Activated CD8-positive, alpha-beta T cell treated with anti-CD3 and anti-CD28 coated beads, Interleukin-2, amount 10 ng/mL, durations not matched to agents 7 days and 5 days (primary cell): Measurements from ENCODE around the gene HS6ST1. TPM values are rescaled to one million over a fixed set of nuclear protein-coding genes. Genes with fewer than 3 reads are reported as not detected.
"Not testable (repeated sequence)": the region's sequence is repeated elsewhere in the genome, so short reads cannot be mapped to it uniquely, and the experiment has no call there.

Experiments used
- ATAC-seq: fragments of 150-1000 bp; cut with Tn5 transposase; one replicate; pipeline ENCODE4 v1.10.0; 2021; ENCODE audit warnings: moderate library complexity
- CTCF ChIA-PET: fragments of 350-600 bp; sonication (Branson Sonifier 250); formaldehyde crosslinking; loops from one replicate; lab custom pipeline; 2021; ENCODE audit warnings: antibody characterized with exemption; lab: Charles Lee
- POLR2A ChIA-PET: fragments of 350-600 bp; sonication (Branson Sonifier 250); formaldehyde crosslinking; loops from one replicate; lab custom pipeline; 2021; ENCODE audit warnings: antibody characterized with exemption; lab: Charles Lee
- DNase-seq: peaks from one replicate; pipeline ENCODE4 v3.0.0-alpha.2; 2020
- H3K27ac Mint-ChIP-seq: one replicate; pipeline ENCODE4 v1.8.0; 2021; ENCODE audit warnings: mild to moderate bottlenecking, mixed read lengths
- H3K27me3 Mint-ChIP-seq: one replicate; pipeline ENCODE4 v1.8.0; 2021; ENCODE audit warnings: low read depth, mixed read lengths
- H3K36me3 Mint-ChIP-seq: one replicate; pipeline ENCODE4 v1.8.0; 2021; ENCODE audit warnings: low read depth, mixed read lengths
- H3K4me1 Mint-ChIP-seq: one replicate; pipeline ENCODE4 v1.8.0; 2021; ENCODE audit warnings: low read depth, mixed read lengths
- H3K4me3 Mint-ChIP-seq: one replicate; pipeline ENCODE4 v1.8.0; 2021; ENCODE audit warnings: mild to moderate bottlenecking, mixed read lengths
- H3K9me3 Mint-ChIP-seq: one replicate; pipeline ENCODE4 v1.8.0; 2022; ENCODE audit warnings: mixed read lengths; ENCODE audit not compliant: insufficient read depth
- total RNA-seq, 2 experiments: library from RNA; stranded (reverse); gene quantifications; one replicate each; pipeline ENCODE4 v1.2.3, GENCODE V29; 2021

Gene HS6ST1
- total RNA-seq, 2 experiments from 2014 or later = 7.1 to 8.1 TPM

DNA sequence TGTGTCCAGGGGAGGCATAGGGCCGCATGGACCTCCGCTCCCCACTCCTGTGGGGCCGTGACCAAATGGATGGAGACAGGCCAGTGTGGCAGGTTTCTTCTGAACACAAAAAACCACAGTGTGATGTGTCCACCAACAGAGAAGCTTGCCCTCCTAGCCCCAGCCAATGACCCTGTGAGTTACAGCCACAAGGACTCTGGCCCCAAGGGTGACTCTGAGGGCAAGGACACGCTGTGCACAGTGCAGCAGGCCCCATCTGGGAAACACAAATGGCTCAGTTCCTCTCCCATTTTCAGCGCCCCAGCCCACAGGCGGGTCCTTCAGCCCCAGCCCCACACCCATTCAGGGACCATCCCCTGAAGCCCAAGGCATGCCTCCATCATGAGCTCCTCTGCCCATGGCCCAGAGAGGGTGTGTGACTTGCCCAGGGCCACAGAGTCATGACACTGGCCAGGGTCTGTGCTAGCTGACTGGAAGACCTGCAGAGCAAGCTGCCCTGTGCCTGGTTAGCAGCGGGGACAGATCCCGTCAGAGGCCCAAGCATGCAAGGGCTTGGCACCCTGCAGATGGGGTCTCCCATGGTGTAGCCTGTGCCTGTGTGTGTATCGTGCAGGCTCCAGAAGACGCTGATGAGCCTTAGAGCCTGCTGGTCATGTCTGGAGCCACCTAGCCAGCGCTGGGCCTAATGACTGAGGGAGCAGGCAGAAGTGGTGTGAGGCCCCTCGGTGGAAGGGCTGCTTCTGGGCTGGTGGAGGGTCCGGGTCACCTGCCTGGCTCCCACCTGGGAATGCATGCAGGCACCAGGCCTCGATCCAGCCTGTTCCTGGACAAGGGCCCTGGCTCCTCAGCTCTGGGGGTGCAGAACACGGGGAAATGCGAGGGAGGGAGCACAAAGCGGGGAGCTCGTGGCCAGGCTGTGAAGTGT, 47.7 kb downstream of the HS6ST1 start:
- H3K9me3 Mint-ChIP-seq = peaks cover 18% of the 10 kb centered on the region
- DNase-seq (no peak), ATAC-seq (no peak)
- H3K27me3 Mint-ChIP-seq = no peaks in the 10 kb centered on the region
- no peaks in the 10 kb centered on the region for H3K4me1 Mint-ChIP-seq
- no peak overlapping the region for H3K4me3 Mint-ChIP-seq
- peaks cover 10% of the 10 kb centered on the region for H3K36me3 Mint-ChIP-seq
- H3K27ac Mint-ChIP-seq = no peak overlapping the region
- CTCF ChIA-PET = no interaction called here
- POLR2A ChIA-PET = no interaction called here

- ChIA-PET CTCF (no interaction called here), POLR2A (no interaction called here)
- peaks cover 2% of the 10 kb centered on the region for H3K4me1 Mint-ChIP-seq
- DNase-seq (no peak), ATAC-seq (no peak)
- H3K9me3 Mint-ChIP-seq = peaks cover 14% of the 10 kb centered on the region
- H3K4me3 Mint-ChIP-seq = no peak overlapping the region
- H3K27me3 Mint-ChIP-seq = no peaks in the 10 kb centered on the region
- peaks cover 9% of the 10 kb centered on the region for H3K36me3 Mint-ChIP-seq
- no peak overlapping the region for H3K27ac Mint-ChIP-seq
These were observed 48.5 kb downstream of the HS6ST1 start for GRCh38 chr2:128269990-128270671.

GRCh38 chr2:128269063-128269989, 49.3 kb downstream of the HS6ST1 start:
- no peak overlapping the region for H3K27ac Mint-ChIP-seq
- CTCF ChIA-PET = no interaction called here

GRCh38 chr2:128268611-128269010, 50.1 kb downstream of the HS6ST1 start:
- DNase-seq, CTCF ChIA-PET, ATAC-seq, H3K27me3 Mint-ChIP-seq, H3K4me3 Mint-ChIP-seq, H3K36me3 Mint-ChIP-seq, H3K4me1 Mint-ChIP-seq, H3K9me3 Mint-ChIP-seq, POLR2A ChIA-PET, H3K27ac Mint-ChIP-seq: not testable (repeated sequence)

More at GRCh38 chr2:128269063-128269989, 49.3 kb downstream of the HS6ST1 start:
- H3K36me3 Mint-ChIP-seq = peaks cover 5% of the 10 kb centered on the region
- peaks cover 6% of the 10 kb centered on the region for H3K9me3 Mint-ChIP-seq
- POLR2A ChIA-PET = no interaction called here
- H3K4me1 Mint-ChIP-seq = peaks cover 2% of the 10 kb centered on the region
- no peak overlapping the region for H3K4me3 Mint-ChIP-seq
- no peaks in the 10 kb centered on the region for H3K27me3 Mint-ChIP-seq
- no peak for DNase-seq
- no peak for ATAC-seq

DNA sequence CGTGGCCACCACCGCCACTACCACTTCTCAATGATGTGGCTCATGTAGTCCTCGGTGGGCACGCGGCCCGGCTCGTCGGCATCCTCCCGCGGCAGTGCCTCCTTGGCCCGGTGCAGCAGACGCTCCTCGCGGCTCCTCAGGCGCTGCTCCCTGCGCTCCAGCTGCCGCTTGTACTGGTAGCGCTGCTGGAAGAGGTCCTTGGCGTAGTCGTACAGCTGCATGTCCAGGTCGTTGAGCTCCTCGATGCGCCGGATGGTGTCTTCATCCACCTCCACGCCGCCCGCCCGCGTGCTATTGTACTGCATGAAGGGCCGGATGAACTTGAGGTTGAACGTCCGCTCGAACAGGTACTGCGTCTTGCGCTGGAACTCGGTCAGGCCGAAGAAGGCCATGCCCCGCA, 50.5 kb downstream of the HS6ST1 start:
- CTCF ChIA-PET, POLR2A ChIA-PET, H3K9me3 Mint-ChIP-seq, DNase-seq, H3K36me3 Mint-ChIP-seq, H3K27me3 Mint-ChIP-seq, H3K4me1 Mint-ChIP-seq, ATAC-seq, H3K27ac Mint-ChIP-seq, H3K4me3 Mint-ChIP-seq: not testable (repeated sequence)

GRCh38 chr2:128267649-128268048, 51.0 kb downstream of the HS6ST1 start:
- H3K27me3 Mint-ChIP-seq, POLR2A ChIA-PET, CTCF ChIA-PET, ATAC-seq, H3K4me3 Mint-ChIP-seq, H3K9me3 Mint-ChIP-seq, H3K36me3 Mint-ChIP-seq, H3K27ac Mint-ChIP-seq, H3K4me1 Mint-ChIP-seq, DNase-seq: not testable (repeated sequence)

DNA sequence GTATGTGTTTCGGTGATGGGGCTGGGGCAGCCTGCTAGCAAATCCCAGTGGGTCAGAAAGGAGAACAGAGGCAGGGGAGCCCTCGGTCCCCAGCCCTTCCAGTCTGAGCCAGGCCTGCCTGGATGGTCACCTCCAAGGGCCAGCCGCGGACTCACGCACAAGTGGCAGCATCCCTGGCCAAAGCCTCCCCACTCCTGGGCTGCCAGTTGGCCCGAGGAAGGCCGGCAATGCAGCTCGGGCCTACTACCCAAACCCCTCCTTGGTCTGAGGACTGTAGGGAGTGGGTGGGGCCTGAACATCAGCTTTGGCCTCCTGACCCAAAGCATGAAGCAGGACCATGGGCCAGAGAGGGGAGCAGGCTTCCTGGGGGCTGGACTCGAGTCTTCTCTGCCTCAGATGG, 51.5 kb downstream of the HS6ST1 start:
- H3K27me3 Mint-ChIP-seq, H3K4me3 Mint-ChIP-seq, H3K9me3 Mint-ChIP-seq, ATAC-seq, DNase-seq, H3K4me1 Mint-ChIP-seq, H3K27ac Mint-ChIP-seq, POLR2A ChIA-PET, H3K36me3 Mint-ChIP-seq, CTCF ChIA-PET: not testable (repeated sequence)

- H3K4me3 Mint-ChIP-seq, H3K9me3 Mint-ChIP-seq, H3K4me1 Mint-ChIP-seq, DNase-seq, H3K27ac Mint-ChIP-seq, H3K36me3 Mint-ChIP-seq, ATAC-seq, POLR2A ChIA-PET, H3K27me3 Mint-ChIP-seq, CTCF ChIA-PET: not testable (repeated sequence)
These were observed 52.2 kb downstream of the HS6ST1 start for GRCh38 chr2:128266463-128266862.

GRCh38 chr2:128265608-128265993, 53.1 kb downstream of the HS6ST1 start:
- DNase-seq, CTCF ChIA-PET, H3K27me3 Mint-ChIP-seq, H3K36me3 Mint-ChIP-seq, ATAC-seq, H3K9me3 Mint-ChIP-seq, H3K4me1 Mint-ChIP-seq, H3K4me3 Mint-ChIP-seq, POLR2A ChIA-PET, H3K27ac Mint-ChIP-seq: not testable (repeated sequence)

GRCh38 chr2:128264881-128265607, 53.6 kb downstream of the HS6ST1 start:
- Mint-ChIP-seq H3K4me3 (no peak overlapping the region), H3K4me1 (peaks cover 4% of the 10 kb centered on the region), H3K36me3 (no peaks in the 10 kb centered on the region), H3K27me3 (no peaks in the 10 kb centered on the region), H3K9me3 (no peaks in the 10 kb centered on the region), H3K27ac (peak overlapping the region; percentile 50)
- ChIA-PET POLR2A (no interaction called here), CTCF (no interaction called here)
- no peak for DNase-seq
- no peak for ATAC-seq

- ATAC-seq = no peak
- Mint-ChIP-seq H3K9me3 (no peaks in the 10 kb centered on the region), H3K27ac (no peak overlapping the region), H3K36me3 (no peaks in the 10 kb centered on the region), H3K4me3 (no peak overlapping the region), H3K4me1 (peaks cover 4% of the 10 kb centered on the region), H3K27me3 (peaks cover 3% of the 10 kb centered on the region)
- ChIA-PET CTCF (no interaction called here), POLR2A (no interaction called here)
- DNase-seq = no peak
These were observed 54.8 kb downstream of the HS6ST1 start for GRCh38 chr2:128263902-128264331.
